GM12878 (cell line): ENCODE data around the gene NMT1. TPM values are rescaled to one million over a fixed set of nuclear protein-coding genes. Genes with fewer than 3 reads are reported as not detected.

ENCODE experiments used
- ATAC-seq: fragments of 200-7000 bp; cut with Tn5 transposase; 3 replicates; pipeline ENCODE4 v1.9.1; 2020; ENCODE audit warnings: mild to moderate bottlenecking, moderate library complexity
- BruUV-seq: library from RNA; stranded (reverse); fragments of 400-500 nt; replicated peaks from 2 replicates; lab custom pipeline; 2021; lab: Mats Ljungman, UMichigan
- CTCF ChIA-PET: fragments of 300-600 bp; sonication (Branson Sonifier 250); formaldehyde crosslinking; extraction: SDS; loops from one replicate; lab custom pipeline; 2021; ENCODE audit warnings: inconsistent platforms; lab: Yijun Ruan, JAX
- POLR2A ChIA-PET: fragments of 350-600 bp; formaldehyde crosslinking; extraction: SDS; loops from one replicate; lab custom pipeline; 2021; ENCODE audit warnings: inconsistent platforms; lab: Charles Lee
- RAD21 ChIA-PET: fragments of 300-600 bp; sonication (Branson Sonifier 250); formaldehyde crosslinking; loops from one replicate; lab custom pipeline; 2023; ENCODE audit warnings: antibody characterized with exemption; ENCODE audit not compliant: unreplicated experiment; lab: Charles Lee
- SMC1A ChIA-PET: fragments of 300-600 bp; sonication (Branson Sonifier 250); formaldehyde crosslinking; loops from one replicate; lab custom pipeline; 2023; ENCODE audit not compliant: unreplicated experiment, uncharacterized antibody; lab: Charles Lee
- DNase-seq: peaks from one replicate; pipeline ENCODE4 v3.0.0-alpha.2; 2011; ENCODE audit warnings: low read depth, low spot score
- FAIRE-seq: peaks from 3 replicates; lab custom pipeline; 2011; peaks lifted over from hg19 to GRCh38; lab: Jason Lieb, UNC
- H2AFZ ChIP-seq: 2 replicates; pipeline ENCODE4 v1.6.0; 2011; ENCODE audit warnings: low read depth, low read length, control low read depth; ENCODE audit not compliant: control insufficient read depth
- H3K27ac ChIP-seq: 2 replicates; pipeline ENCODE4 v1.5.1; 2011; ENCODE audit warnings: control low read depth; ENCODE audit not compliant: control insufficient read depth, insufficient read depth
- H3K27me3 ChIP-seq, 2 experiments: replicated peaks in 1 of 2; 2 replicates each; pipeline versions ENCODE4 v1.6.0 to v1.6.1; 2011; ENCODE audit warnings: low read length in 1 of 2; ENCODE audit not compliant: control insufficient read depth in 2 of 2, insufficient read depth in 2 of 2
- H3K36me3 ChIP-seq, 2 experiments: 2 replicates each; pipeline ENCODE4 v1.5.1; 2011; ENCODE audit warnings: low read length in 1 of 2; ENCODE audit not compliant: control insufficient read depth in 2 of 2, insufficient read depth in 2 of 2
- H3K4me1 ChIP-seq: 2 replicates; pipeline ENCODE4 v1.6.1; 2011; ENCODE audit warnings: mild to moderate bottlenecking, low read length, moderate library complexity, mixed read lengths; ENCODE audit not compliant: control insufficient read depth, insufficient read depth
- H3K4me2 ChIP-seq: 2 replicates; pipeline ENCODE4 v1.6.0; 2011; ENCODE audit warnings: control low read depth; ENCODE audit not compliant: control insufficient read depth, insufficient read depth
- H3K4me3 ChIP-seq: fragments of 200-600 bp; sonication (generic); 2 replicates; pipeline ENCODE4 v1.5.1; 2016
- H3K79me2 ChIP-seq: 2 replicates; pipeline ENCODE4 v1.6.0; 2011; ENCODE audit warnings: low read length; ENCODE audit not compliant: control insufficient read depth, insufficient read depth
- H3K9ac ChIP-seq: 2 replicates; pipeline ENCODE4 v1.8.0; 2011; ENCODE audit warnings: low read length, control low read depth, mixed read lengths; ENCODE audit not compliant: control insufficient read depth, insufficient read depth
- H3K9me3 ChIP-seq: replicated peaks from 3 replicates; pipeline ENCODE4 v1.5.1; 2011; ENCODE audit warnings: mild to moderate bottlenecking, low read length; ENCODE audit not compliant: control insufficient read depth, insufficient read depth
- H4K20me1 ChIP-seq: 2 replicates; pipeline ENCODE4 v1.6.0; 2011; ENCODE audit not compliant: control insufficient read depth, insufficient read depth
- ASH2L ChIP-seq: fragments of 300-600, 200-600 bp; sonication (generic); IDR thresholded peaks from 2 replicates; pipeline ENCODE4 v1.6.1; 2017; ENCODE audit warnings: low read depth, mild to moderate bottlenecking, borderline replicate concordance
- CREB1 ChIP-seq: IDR thresholded peaks from 2 replicates; pipeline ENCODE4 v1.6.1; 2012; ENCODE audit warnings: low read depth, mild to moderate bottlenecking, inconsistent platforms
- DPF2 ChIP-seq: fragments of 450-650 bp; IDR thresholded peaks from 2 replicates; pipeline ENCODE4 v1.6.1; 2017; ENCODE audit warnings: mild to moderate bottlenecking
- E2F8 ChIP-seq: fragments of 450-650 bp; IDR thresholded peaks from 2 replicates; pipeline ENCODE4 v1.6.1; 2018; ENCODE audit warnings: mild to moderate bottlenecking, low read depth, moderate library complexity; ENCODE audit not compliant: partially characterized antibody
- HCFC1 ChIP-seq: fragments of 150-350 bp; IDR thresholded peaks from 2 replicates; pipeline ENCODE4 v1.6.1; 2014; ENCODE audit warnings: low read length
- PKNOX1 ChIP-seq: fragments of 450-650 bp; IDR thresholded peaks from 2 replicates; pipeline ENCODE4 v1.6.1; 2016; ENCODE audit warnings: mild to moderate bottlenecking
- RELA ChIP-seq: fragments of 450-650 bp; IDR thresholded peaks from 2 replicates; pipeline ENCODE4 v1.8.0; 2014; ENCODE audit warnings: borderline replicate concordance; ENCODE audit not compliant: partially characterized antibody
- REST ChIP-seq: IDR thresholded peaks from 2 replicates; pipeline ENCODE4 v1.6.1; 2012; ENCODE audit warnings: mild to moderate bottlenecking, low read depth, low read length
- STAT3 ChIP-seq: IDR thresholded peaks from 2 replicates; pipeline ENCODE4 v1.6.1; 2011; ENCODE audit warnings: low read depth, low read length, improper control_type of control experiment
- ZBED1 ChIP-seq: IDR thresholded peaks from 2 replicates; pipeline ENCODE4 v1.6.1; 2016; ENCODE audit warnings: borderline replicate concordance
- ZBTB33 ChIP-seq: fragments of 450-650 bp; IDR thresholded peaks from 2 replicates; pipeline ENCODE4 v1.6.1; 2017; ENCODE audit warnings: mild to moderate bottlenecking
- WGBS: methylation state at CpG from one replicate; pipeline ENCODE4 v1.1.6; 2016; ENCODE audit warnings: low lambda C conversion rate; ENCODE audit not compliant: insufficient replicate concordance, insufficient coverage; ENCODE audit errors: missing lambda C conversion rate; 5-methylcytosine and 5-hydroxymethylcytosine counted together
- in situ Hi-C: fragments of 300-500 bp; cut with MboI; formaldehyde crosslinking; loops from 9 replicates; pipeline ENCODE4 v1.14.3; 2018; ENCODE audit warnings: mixed read lengths
- intact Hi-C: fragments of 100-400 bp; cut with micrococcal nuclease; formaldehyde crosslinking; loops from one replicate; pipeline ENCODE4 v1.14.2; 2022; ENCODE audit not compliant: unreplicated experiment
- polyA plus RNA-seq, 11 experiments: library from polyadenylated mRNA; depleted of rRNA in 4 of 11; unstranded in 6 of 11; stranded (reverse) in 5 of 11; fragments of >200 nt; fragmentation: Nextera tagmentation in 4 of 11; fragmentation: Illumina TruSeq in 1 of 11; extraction: Ambion mirVana in 4 of 11; extraction: Trizol in 1 of 11; gene quantifications; 1 replicate in 1 of 11; 2 replicates in 10 of 11; pipeline versions ENCODE4 v1.2.1 to v1.2.3, GENCODE V29; 2011 to 2016; ENCODE audit warnings: inconsistent platforms in 2 of 11, missing spikeins in 2 of 11, low read depth in 1 of 11
- total RNA-seq, 4 experiments: library from RNA; depleted of rRNA in 3 of 4; stranded (reverse); fragments of >200 nt in 3 of 4; fragmentation: Illumina TruSeq in 1 of 4; extraction: Trizol in 1 of 4; gene quantifications; 2 replicates each; pipeline versions ENCODE4 v1.2.1 to v1.2.3, GENCODE V29; 2013 to 2021

NMT1 gene
- total and polyA plus RNA-seq, 10 of the 15 experiments (the other 5 are each of a cell fraction or from before 2014, with no cell fraction given), result 96.7 to 395 (median 222) TPM

- BruUV-seq, result TSS peak; percentile 65
- Histone ChIP-seq H2AFZ (peak overlapping the region; percentile 90), H3K4me2 (peak overlapping the region; percentile 96), H4K20me1 (no peaks in the 10 kb centered on the region; the same call in 1 of the 2 replicates), H3K36me3 (no peaks in the 10 kb centered on the region), H3K79me2 (peaks cover 45% of the 10 kb centered on the region), H3K4me1 (peaks cover 23% of the 10 kb centered on the region), H3K9ac (peak overlapping the region; percentile 98), H3K9me3 (no peaks in the 10 kb centered on the region), H3K4me3 (peak overlapping the region; percentile 85), H3K27me3 (no peaks in the 10 kb centered on the region), H3K27ac (peak overlapping the region; percentile 100)
- in situ Hi-C loops (no loop called here), intact Hi-C loops (loop anchor here (5.0 kb wide), 1 partner anchor 155 kb away; no protein-coding TSS in a partner anchor)
- ATAC-seq (peak; percentile 20), FAIRE-seq (no peak), DNase-seq (no peak)
- CTCF ChIA-PET, result interaction anchor here (1.1 to 11.0 kb wide), 6 partner anchors 12 to 72 kb away, joined by 5 to 280 read pairs (median 116); partner anchors contain the start of genes ACBD4 and HEXIM2
- POLR2A ChIA-PET, result interaction anchor here (1.0 to 7.1 kb wide), 4 partner anchors 9 to 78 kb away, joined by 3 to 239 read pairs (median 44); partner anchors contain the start of genes ACBD4 and HEXIM2
- RAD21 ChIA-PET, result interaction anchor here (1.0 to 6.7 kb wide), 4 partner anchors 11 to 371 kb away, joined by 3 to 121 read pairs (median 52); partner anchors contain the start of genes ACBD4 and HEXIM2
- SMC1A ChIA-PET, result interaction anchor here (1.3 to 6.7 kb wide), 3 partner anchors 11 to 14 kb away, joined by 4 to 114 read pairs (median 81); partner anchors contain the start of genes ACBD4 and HEXIM2
- 4% methylated on average over 24 of the region's 29 CpGs for whole genome bisulfite sequencing
- no peak for TF ChIP-seq ZBTB33
- TF ChIP-seq PKNOX1, result no peak
- no peak for TF ChIP-seq STAT3
- TF ChIP-seq ASH2L, result no peak
- TF ChIP-seq CREB1, result no peak; the same call in 1 of the 2 replicates
- 0 out of 2 replicates have a peak, but pooled peaks have one; percentile 17 for TF ChIP-seq ZBED1
- TF ChIP-seq DPF2, result 0 out of 2 replicates have a peak, but pooled peaks have one; percentile 10
- no peak for TF ChIP-seq HCFC1
- no peak for TF ChIP-seq E2F8
- TF ChIP-seq RELA, result no peak
- TF ChIP-seq REST, result no peak
Measured at GRCh38 chr17:45146890-45147580, 85.9 kb downstream of the NMT1 start.
